ENCODE measurements around the gene POTEE.
"Not testable (repeated sequence)": the region's sequence is repeated elsewhere in the genome, so short reads cannot be mapped to it uniquely, and the experiment has no call there.

POTEE gene

GRCh38 chr2:131209030-131209772, at the start of gene POTEE:
TSS of gene POTEE (plus strand) at chr2:131209536. CDS start at chr2:131218403, 8,867 bp downstream.
- DNase-seq = not testable (repeated sequence)

DNA sequence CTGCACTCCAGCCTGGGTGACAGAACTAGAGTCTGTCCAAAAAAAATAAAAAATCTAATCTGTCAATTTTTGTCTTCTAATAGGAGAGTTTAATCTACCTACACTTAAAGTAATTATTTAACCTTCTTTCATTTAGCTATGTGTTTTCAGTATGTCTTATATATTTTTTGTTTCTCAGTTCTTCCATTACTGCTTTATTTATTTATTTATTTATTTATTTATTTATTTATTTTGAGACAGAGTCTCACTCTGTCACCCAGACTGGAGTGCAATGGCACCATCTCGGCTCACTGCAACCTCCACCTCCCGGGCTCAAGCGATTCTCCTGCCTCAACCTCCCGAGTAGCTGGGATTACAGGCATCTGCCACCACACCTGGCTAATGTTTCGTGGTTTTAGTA, 43.8 kb upstream of the POTEE start:
- DNase-seq = not testable (repeated sequence)

GRCh38 chr2:131168538-131168937, 40.8 kb upstream of the POTEE start:
- no peak for DNase-seq

DNA sequence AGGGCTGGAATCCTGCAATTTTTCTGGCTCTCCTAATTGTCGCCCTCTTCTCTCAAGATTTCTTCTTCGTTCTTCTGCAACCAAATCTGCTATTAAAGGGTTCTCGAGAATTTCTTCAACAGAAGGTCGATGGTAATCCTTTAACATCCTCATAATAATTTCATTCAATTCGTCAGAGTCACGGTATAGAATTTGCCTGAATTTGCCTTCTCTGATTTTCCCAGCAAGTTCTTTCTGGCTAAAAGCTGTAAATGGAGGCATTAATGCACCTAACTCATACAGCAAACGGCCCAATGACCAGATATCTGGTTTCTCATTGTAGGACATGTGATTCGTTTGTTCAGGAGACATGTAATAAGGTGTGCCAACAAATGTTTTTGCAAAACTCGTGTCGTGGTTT, 31.3 kb upstream of the POTEE start:
- DNase-seq = not testable (repeated sequence)

DNA sequence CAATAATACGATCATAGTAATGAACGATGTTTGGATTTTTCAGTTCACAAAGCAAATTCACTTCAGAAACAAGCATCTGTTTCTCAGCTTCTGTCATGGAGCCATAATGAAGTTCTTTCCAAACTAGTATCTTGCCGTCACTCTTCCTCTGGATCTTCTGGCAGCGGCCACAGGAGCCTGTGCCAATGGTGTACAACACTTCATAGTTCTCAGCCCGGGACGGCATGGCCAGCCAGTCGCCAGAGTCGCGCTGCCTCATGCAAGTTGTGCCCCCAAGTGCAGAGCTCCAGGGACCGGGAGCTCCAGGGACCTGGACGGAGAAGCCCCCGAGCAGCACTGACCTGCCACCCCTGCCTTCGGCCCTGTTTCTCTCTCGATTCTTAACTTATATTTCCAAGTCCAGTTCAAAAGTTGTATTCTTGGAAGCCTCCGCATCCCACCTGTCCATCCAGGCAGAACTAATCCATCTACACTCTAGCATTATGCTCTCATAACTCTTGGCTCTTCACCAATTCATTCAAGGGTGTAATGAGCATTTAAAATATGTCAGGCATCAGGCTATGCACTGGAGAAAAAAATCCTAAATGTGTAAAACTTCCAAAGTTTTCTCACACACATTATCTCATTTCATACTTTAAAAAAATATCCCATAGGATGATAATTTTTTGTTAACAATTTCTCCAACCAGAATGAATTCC, 30.5 kb upstream of the POTEE start:
- DNase-seq = not testable (repeated sequence)

DNA sequence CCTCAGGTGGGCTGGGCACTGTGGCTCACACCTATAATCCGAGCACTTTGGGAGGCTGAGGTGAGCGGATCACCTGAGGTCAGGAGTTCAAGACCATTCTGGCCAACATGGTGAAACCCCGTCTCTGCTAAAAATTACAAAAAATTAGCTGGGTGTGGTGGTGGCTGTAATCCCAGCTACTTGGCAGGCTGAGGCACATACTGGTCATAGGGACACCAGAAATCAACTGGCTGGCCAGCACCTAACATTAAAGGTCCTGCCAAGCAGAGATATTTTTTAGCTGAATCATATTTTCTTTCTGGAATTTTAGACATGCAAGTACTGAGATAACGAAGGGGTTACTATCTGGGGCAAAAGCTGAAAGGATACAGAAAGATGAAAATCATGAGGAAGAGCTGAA, 27.9 kb upstream of the POTEE start:
- DNase-seq = not testable (repeated sequence)

- not testable (repeated sequence) for DNase-seq
These were observed 15.9 kb upstream of the POTEE start for GRCh38 chr2:131193421-131193820.

GRCh38 chr2:131196186-131196585, 13.2 kb upstream of the POTEE start:
- not testable (repeated sequence) for DNase-seq

GRCh38 chr2:131201098-131201497, 8.2 kb upstream of the POTEE start:
- DNase-seq = no peak

DNA sequence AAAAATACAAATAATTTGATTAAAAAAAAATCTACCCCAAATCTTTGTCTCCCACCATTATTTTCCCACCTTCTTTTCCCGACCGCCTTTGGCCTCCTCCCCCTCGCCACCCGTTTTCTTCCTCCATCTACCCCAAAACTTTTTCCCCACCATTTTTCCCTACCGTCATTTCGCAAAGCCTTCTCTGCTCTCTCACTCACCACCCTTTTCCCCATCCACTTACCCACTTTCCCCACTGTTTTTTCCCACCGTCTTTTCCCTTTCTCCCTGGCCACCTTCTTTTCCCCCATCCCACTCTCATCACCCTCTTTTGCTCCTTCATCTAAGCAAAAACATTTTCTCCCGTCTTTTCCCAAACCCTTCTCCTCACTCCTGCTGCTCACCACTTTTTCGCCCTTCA, 1.5 kb upstream of the POTEE start:
- DNase-seq = not testable (repeated sequence)

DNA sequence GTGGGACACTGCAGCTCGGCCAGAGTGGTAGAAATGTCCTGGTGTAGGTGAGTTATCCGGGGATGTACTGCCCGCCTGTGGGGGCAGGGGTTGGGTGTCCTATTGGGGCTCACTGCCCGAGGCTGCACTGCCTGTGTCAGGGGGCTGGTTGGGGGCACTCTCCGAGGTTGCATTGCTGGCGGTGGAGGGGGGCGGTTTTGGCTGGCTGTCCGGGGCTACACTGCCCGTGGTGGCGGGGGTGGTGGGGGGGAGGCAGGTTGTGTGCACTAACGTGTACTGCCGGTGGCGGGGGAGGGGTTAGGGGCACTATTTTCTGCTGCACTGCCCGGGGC, 403 bp downstream of the POTEE start:
- not testable (repeated sequence) for DNase-seq

DNA sequence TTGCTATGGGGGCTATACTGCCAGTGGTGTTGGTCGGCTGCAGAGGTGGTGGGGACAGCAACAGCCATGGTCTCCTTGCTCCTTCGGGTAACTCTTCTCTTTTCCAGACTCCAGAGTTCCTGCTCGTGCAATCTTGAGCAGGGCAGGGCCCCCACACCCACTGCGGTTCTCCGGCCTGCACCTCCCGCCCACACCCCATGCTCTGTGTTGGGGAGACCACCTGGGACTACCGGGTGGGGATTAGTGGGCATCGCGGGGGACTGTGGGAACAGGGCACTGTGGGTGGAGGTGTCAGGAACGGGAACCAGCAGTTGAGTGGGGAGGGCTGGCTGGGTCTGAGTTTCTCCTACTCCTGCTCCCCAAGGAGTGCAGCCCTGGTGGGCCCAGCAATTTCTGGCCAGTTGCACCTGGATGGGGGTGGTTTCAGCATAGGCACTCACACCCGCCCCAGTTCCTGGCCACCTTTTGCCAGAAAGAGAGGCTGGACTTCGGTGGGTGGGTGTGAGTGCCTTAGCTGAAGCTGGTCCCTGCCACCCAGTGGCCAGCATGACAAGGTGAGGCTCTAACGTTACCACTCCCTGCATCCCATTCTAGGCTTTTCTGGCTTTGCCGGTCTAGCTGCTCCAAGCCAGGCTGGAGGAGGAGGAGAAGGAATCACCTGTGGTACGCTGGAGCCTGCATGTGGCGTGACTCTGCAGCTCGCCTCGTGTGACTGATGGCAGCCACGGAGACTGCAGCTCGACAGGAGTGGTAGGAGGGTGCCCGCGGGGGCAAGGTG, 1.3 kb downstream of the POTEE start:
- not testable (repeated sequence) for DNase-seq

- not testable (repeated sequence) for DNase-seq
These were observed 8.1 kb downstream of the POTEE start for GRCh38 chr2:131217238-131217986.

GRCh38 chr2:131235543-131236449, 26.5 kb downstream of the POTEE start:
- DNase-seq = peak; percentile 18
